Stimulated activated naive B cell treated with anti-CD40 and anti-IgM and Interleukin-4, amounts not matched to agents 10 μg/mL and 1 μg/mL and 100 μg/mL, for 72 hours (primary cell): ENCODE measurements around the gene AP2A2.

Source experiments
- ATAC-seq, 2 donors: fragments of 150-1000 bp; cut with Tn5 transposase; replicated peaks; 2 replicates each; pipeline ENCODE4 v1.10.0; 2021; ENCODE audit warnings: moderate library complexity in 1 of 2
- DNase-seq: peaks from one replicate; pipeline ENCODE4 v3.0.0; 2021
- H3K27ac Mint-ChIP-seq: one replicate; pipeline ENCODE4 v1.8.0; 2022; ENCODE audit warnings: mild to moderate bottlenecking, mixed read lengths
- H3K27me3 Mint-ChIP-seq, 2 donors: one replicate each; pipeline ENCODE4 v1.8.0; 2022; ENCODE audit warnings: mixed read lengths in 2 of 2
- H3K36me3 Mint-ChIP-seq, 2 donors: one replicate each; pipeline ENCODE4 v1.8.0; 2022; ENCODE audit warnings: mixed read lengths in 2 of 2, mild to moderate bottlenecking in 1 of 2
- H3K4me1 Mint-ChIP-seq, 2 donors: one replicate each; pipeline ENCODE4 v1.8.0; 2022; ENCODE audit warnings: mixed read lengths in 2 of 2, mild to moderate bottlenecking in 1 of 2
- H3K4me3 Mint-ChIP-seq, 2 donors: one replicate each; pipeline ENCODE4 v1.8.0; 2022; ENCODE audit warnings: mild to moderate bottlenecking in 2 of 2, mixed read lengths in 2 of 2, moderate library complexity in 1 of 2
- H3K9me3 Mint-ChIP-seq, 2 donors: one replicate each; pipeline ENCODE4 v1.8.0; 2022; ENCODE audit warnings: mixed read lengths in 2 of 2, mild to moderate bottlenecking in 1 of 2

The AP2A2 gene

DNA sequence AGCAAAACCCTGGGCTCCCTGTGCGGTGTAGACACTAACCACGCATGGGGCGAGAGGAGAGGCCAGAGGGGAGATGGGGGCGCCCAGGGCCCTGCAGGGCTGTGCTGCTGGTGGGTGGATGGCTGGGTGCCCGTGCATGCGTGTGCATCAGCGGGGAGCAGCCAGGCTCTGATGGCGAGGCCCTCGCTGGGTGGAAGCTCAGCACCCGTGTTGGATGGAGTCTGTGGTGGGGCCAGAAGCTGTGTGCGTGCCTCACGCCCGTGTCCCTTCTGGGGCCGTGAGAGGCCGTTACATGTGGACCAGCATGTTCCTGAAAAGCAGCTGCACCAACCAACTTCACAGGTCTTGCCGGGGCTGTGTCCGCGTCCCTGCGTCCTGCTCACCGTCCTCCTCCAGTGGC, 77.5 kb downstream of the AP2A2 start:
- H3K36me3 Mint-ChIP-seq, result peaks cover 35 to 64% of the 10 kb centered on the region in 2 donors

DNA sequence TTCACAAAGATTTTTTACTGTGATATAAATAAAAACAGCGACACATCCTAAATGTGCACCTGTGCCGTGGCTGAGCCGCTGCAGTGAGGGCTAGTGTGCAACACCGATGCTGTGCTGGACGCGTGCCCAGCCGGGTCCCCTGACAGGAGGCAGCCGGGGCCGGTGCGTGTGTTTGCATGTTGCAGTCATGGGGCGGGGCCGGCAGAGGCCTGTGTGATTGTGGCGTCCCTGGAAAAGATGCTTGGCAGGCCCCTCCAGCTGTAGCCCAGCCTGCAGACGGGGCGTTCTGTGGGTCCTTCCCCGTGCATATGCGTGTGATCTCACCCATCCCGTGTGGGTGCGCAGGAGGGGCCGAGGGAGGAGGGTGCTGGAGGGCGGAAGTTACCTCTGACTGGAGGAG, 80.3 kb downstream of the AP2A2 start:
- ATAC-seq, result no peak
- H3K27ac Mint-ChIP-seq, result no peak overlapping the region
- no peak for DNase-seq

More for the DNA sequence above, 77.5 kb downstream of the AP2A2 start:
- ATAC-seq (no peak), DNase-seq (no peak)
- no peaks in the 10 kb centered on the region for H3K9me3 Mint-ChIP-seq
- no peak overlapping the region for H3K4me3 Mint-ChIP-seq
- H3K4me1 Mint-ChIP-seq, result peaks cover 0 to 3% of the 10 kb centered on the region in 2 donors
- H3K27me3 Mint-ChIP-seq, result no peaks in the 10 kb centered on the region
- H3K27ac Mint-ChIP-seq, result no peak overlapping the region

DNA sequence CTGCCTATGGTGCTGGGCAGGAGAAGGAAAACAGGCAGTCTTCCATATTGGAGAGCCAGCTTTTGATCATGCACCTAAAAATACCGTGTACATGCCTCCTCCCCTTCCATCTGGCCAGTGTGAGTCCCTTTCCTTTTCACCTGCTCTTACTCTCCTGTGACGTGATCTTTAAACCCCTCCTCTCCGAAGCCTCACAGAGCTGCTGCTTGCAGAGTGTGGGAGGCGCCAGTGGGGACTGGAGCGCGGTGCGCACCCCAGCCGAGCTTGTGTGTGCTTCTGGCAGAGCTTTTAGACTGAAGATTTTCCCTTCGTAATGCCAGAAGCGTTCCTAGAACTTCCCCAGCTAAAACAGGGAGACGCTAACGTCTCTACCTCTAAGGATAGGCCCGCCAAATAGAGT, 81.1 kb downstream of the AP2A2 start:
- no peak for ATAC-seq
- Mint-ChIP-seq H3K27ac (no peak overlapping the region), H3K36me3 (peaks cover 39 to 70% of the 10 kb centered on the region in 2 donors), H3K27me3 (no peaks in the 10 kb centered on the region), H3K4me1 (no peaks in the 10 kb centered on the region), H3K9me3 (no peaks in the 10 kb centered on the region), H3K4me3 (no peak overlapping the region)
- DNase-seq, result no peak

More for the DNA sequence above, 80.3 kb downstream of the AP2A2 start:
- peaks cover 0 to 3% of the 10 kb centered on the region in 2 donors for H3K4me1 Mint-ChIP-seq
- no peaks in the 10 kb centered on the region for H3K27me3 Mint-ChIP-seq
- peaks cover 43 to 74% of the 10 kb centered on the region in 2 donors for H3K36me3 Mint-ChIP-seq
- H3K4me3 Mint-ChIP-seq, result no peak overlapping the region
- no peaks in the 10 kb centered on the region for H3K9me3 Mint-ChIP-seq

DNA sequence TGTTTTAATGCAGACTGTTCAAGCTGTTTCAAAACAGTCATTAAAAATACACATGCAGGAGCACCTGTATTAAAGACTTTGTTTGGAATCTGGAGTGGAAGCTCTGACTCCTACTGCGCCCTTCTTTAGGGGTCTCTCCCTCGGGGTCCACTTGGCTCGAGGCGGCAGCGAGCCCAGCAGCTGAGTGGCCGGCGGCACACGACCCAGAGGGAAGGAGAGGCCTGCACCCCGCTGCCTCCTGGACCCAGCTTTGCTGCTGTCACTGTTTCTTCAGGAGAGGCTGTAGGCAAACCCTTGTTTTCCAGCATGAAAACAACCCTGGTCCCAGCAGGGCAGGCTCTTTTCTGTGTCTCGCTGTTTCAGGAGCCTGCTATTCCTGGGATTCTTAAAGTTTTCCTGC, 81.6 kb downstream of the AP2A2 start:
- Mint-ChIP-seq H3K27ac (no peak overlapping the region), H3K36me3 (peaks cover 38 to 71% of the 10 kb centered on the region in 2 donors), H3K4me1 (no peaks in the 10 kb centered on the region), H3K4me3 (no peak overlapping the region), H3K27me3 (no peaks in the 10 kb centered on the region), H3K9me3 (no peaks in the 10 kb centered on the region)
- no peak for ATAC-seq
- no peak for DNase-seq

DNA sequence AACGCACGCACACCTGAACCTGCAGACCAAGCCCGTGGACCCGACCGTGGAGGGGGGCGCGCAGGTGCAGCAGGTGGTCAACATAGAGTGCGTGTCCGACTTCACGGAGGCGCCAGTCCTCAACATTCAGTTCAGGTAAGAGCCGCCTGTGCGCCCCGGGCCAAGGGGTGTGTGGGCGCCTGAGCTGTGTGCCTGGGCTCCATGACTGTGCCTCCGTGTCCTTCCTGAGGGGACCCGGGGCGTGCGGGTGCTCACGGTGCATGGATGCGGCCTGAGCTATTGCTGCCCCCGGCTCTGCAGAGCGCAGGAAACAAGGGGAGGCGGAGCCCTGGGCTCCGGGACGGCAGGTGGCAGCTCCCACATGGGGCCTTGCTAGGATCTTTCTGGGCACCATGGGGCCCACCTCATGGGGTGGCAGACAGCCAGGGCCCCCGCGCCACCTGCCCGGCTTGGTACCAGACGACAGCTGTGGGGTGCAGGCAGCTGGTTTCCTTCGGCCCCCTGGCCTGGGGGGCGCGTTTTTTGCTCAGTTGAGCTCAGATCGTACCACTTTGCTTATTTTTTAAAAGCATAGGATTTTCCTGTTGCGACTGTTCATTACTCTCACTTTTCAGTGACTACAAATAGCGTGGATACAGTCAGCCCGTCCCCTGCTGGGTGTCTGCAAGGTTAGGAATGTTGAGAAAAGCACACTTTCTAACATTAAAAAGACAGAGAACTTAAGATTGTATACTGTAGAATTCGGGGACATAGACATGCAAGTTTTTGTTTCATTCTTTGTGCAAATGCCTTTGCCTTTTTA, 82.5 kb downstream of the AP2A2 start:
- no peak overlapping the region for H3K4me3 Mint-ChIP-seq
- H3K27ac Mint-ChIP-seq, result no peak overlapping the region
- H3K36me3 Mint-ChIP-seq, result peaks cover 35 to 66% of the 10 kb centered on the region in 2 donors
- H3K9me3 Mint-ChIP-seq, result no peaks in the 10 kb centered on the region
- no peak for DNase-seq
- no peak for ATAC-seq
- no peaks in the 10 kb centered on the region for H3K4me1 Mint-ChIP-seq
- no peaks in the 10 kb centered on the region for H3K27me3 Mint-ChIP-seq

DNA sequence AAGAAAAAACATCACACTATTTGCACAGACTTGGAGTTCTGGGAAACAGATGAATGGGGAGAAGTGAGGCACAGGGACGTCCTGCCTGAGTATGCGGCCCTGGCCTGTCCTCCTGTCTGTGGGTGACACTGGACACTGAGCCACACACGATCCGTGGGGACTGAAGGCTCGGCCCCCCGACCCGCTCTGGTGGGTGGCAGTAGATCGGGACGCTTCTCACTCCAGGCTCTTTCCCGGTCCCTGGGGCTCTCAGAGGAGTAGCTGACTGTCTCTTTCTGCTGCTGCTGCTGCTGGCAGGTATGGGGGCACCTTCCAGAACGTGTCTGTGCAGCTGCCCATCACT, 83.1 kb downstream of the AP2A2 start:
- ATAC-seq (no peak), DNase-seq (no peak)
- H3K27ac Mint-ChIP-seq, result no peak overlapping the region
- no peaks in the 10 kb centered on the region for H3K4me1 Mint-ChIP-seq
- H3K9me3 Mint-ChIP-seq, result no peaks in the 10 kb centered on the region
- peaks cover 33 to 62% of the 10 kb centered on the region in 2 donors for H3K36me3 Mint-ChIP-seq
- H3K4me3 Mint-ChIP-seq, result no peak overlapping the region
- H3K27me3 Mint-ChIP-seq, result no peaks in the 10 kb centered on the region

DNA sequence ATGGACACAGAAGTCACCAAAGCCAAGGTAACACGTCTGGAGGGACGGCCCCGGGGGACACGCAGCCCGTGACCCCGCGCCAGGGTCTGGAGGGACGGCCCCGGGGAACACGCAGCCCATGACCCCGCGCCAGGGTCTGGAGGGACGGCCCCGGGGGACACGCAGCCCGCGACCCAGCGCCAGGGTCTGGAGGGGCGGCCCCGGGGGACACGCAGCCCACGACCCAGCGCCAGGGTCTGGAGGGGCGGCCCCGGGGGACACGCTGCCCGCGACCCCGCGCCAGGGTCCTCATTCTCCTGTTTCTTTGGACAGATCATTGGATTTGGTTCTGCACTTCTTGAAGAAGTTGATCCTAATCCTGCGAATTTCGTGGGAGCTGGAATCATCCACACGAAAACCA, 83.7 kb downstream of the AP2A2 start:
- Mint-ChIP-seq H3K36me3 (peaks cover 33 to 60% of the 10 kb centered on the region in 2 donors), H3K4me3 (no peak overlapping the region), H3K4me1 (no peaks in the 10 kb centered on the region), H3K27me3 (no peaks in the 10 kb centered on the region), H3K9me3 (no peaks in the 10 kb centered on the region), H3K27ac (no peak overlapping the region)
- DNase-seq (no peak), ATAC-seq (no peak)

DNA sequence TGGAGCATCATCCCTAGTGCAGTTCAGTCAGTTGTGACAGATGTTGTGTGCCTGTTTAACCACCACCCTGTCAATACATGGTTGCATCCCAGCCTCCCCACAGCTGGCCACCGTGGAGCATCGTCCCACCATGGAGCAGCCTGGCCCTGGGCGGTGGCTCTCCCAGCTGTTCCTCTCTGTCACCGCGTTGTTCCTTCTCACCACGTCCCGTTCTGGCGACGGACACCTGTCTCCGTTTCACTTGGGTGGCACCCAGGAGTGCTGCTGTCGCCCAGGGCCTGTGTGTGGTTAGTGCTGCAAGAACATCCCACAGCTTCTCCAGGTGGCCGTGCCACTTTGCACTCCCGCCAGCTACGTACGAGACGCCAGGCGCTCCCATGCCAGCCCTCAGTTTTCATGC, 84.3 kb downstream of the AP2A2 start:
- H3K27ac Mint-ChIP-seq, result peak overlapping the region; percentile 65
- peaks cover 31 to 56% of the 10 kb centered on the region in 2 donors for H3K36me3 Mint-ChIP-seq
- DNase-seq, result no peak
- H3K27me3 Mint-ChIP-seq, result no peaks in the 10 kb centered on the region
- no peak overlapping the region for H3K4me3 Mint-ChIP-seq
- no peaks in the 10 kb centered on the region for H3K4me1 Mint-ChIP-seq
- ATAC-seq, result no peak
- H3K9me3 Mint-ChIP-seq, result no peaks in the 10 kb centered on the region

DNA sequence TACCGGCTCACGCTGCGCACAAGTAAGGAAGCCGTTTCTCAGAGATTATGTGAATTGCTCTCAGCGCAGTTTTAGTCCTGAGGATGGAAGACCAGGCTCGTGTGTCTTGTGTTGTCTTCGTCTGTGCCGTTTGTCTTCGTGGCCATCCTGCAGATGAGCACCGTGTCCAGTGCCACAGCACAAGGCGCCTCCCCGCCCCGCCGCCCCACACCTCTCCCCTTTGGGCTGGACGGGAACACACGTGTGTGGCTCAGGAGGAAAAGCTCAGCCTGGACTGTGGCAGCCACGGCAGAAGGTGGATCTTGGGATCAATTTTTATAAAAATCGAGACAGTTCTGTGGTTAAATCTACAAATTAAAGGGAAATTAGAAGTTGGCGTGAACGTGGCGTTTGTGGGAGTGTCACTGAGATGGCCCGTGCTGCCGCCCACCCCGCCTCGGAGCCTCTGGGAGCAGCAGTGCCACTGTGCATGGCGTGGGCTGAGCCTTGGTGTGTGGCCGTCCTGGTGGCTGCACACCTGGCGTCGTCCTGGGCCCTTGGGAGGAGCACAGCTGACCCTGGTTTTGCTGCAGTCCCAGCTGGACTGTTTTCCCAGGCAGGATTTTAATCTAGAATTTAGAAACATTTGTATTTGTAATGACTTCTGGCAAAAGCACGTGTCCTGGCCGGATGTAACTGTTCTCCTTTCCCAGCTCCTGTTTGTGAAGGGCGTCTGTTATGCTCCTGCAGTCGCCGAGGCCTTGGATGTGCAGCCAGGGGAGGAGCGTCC, 85.1 kb downstream of the AP2A2 start:
- Mint-ChIP-seq H3K36me3 (peaks cover 24 to 48% of the 10 kb centered on the region in 2 donors), H3K9me3 (no peaks in the 10 kb centered on the region), H3K4me1 (peaks cover 1 to 4% of the 10 kb centered on the region in 2 donors), H3K27ac (peak overlapping the region; percentile 47), H3K4me3 (no peak overlapping the region), H3K27me3 (no peaks in the 10 kb centered on the region)
- ATAC-seq (no peak), DNase-seq (no peak)

DNA sequence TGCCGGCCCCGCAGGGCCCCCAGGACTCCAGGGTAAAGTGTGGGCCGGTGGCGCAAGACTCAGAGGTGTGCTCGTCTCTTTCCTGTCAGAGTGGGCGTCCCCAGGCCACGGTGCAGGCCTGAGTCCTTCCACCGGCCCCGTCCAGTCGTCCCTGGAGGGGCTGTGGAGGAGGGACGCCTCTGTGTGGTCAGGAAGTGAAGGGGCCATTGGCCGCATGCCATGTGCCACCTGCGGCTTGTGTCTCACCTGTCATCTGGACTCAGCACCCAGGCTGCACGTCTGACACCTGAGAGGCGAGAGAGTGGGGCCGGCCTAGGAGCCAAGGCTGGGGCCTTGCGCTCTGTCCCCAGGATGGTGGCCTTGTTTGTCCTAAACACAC, 85.6 kb downstream of the AP2A2 start:
- peaks cover 6 to 8% of the 10 kb centered on the region in 2 donors for H3K4me1 Mint-ChIP-seq
- H3K9me3 Mint-ChIP-seq, result no peaks in the 10 kb centered on the region
- ATAC-seq (no peak), DNase-seq (no peak)
- H3K27ac Mint-ChIP-seq, result no peak overlapping the region
- H3K27me3 Mint-ChIP-seq, result no peaks in the 10 kb centered on the region
- H3K4me3 Mint-ChIP-seq, result no peak overlapping the region
- peaks cover 20 to 47% of the 10 kb centered on the region in 2 donors for H3K36me3 Mint-ChIP-seq

DNA sequence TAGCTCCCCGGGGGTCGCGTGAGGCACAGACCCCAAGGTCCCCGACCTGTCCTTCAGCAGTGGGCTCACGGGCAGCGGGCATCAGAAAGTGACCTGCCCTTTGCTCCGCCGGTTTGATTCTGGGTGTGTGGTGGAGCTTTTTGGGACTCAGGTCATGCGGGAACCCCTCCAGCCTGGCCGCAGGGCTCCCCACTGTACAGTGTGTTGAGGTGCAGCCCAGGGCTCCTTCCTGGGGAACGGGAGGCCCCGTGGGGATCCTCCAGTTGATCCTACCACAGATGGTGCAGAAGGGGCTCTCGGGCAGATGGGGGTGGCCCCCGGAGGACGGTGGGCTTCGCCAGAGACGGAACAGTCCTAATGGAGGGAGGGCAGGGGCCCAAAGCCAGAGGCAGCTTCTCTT, 86.6 kb downstream of the AP2A2 start:
- ATAC-seq (no peak), DNase-seq (no peak)
- Mint-ChIP-seq H3K9me3 (peaks cover 6 to 9% of the 10 kb centered on the region in 2 donors), H3K27me3 (no peaks in the 10 kb centered on the region), H3K36me3 (peaks cover 27 to 48% of the 10 kb centered on the region in 2 donors), H3K4me1 (peaks cover 16 to 17% of the 10 kb centered on the region in 2 donors), H3K27ac (no peak overlapping the region), H3K4me3 (no peak overlapping the region)

DNA sequence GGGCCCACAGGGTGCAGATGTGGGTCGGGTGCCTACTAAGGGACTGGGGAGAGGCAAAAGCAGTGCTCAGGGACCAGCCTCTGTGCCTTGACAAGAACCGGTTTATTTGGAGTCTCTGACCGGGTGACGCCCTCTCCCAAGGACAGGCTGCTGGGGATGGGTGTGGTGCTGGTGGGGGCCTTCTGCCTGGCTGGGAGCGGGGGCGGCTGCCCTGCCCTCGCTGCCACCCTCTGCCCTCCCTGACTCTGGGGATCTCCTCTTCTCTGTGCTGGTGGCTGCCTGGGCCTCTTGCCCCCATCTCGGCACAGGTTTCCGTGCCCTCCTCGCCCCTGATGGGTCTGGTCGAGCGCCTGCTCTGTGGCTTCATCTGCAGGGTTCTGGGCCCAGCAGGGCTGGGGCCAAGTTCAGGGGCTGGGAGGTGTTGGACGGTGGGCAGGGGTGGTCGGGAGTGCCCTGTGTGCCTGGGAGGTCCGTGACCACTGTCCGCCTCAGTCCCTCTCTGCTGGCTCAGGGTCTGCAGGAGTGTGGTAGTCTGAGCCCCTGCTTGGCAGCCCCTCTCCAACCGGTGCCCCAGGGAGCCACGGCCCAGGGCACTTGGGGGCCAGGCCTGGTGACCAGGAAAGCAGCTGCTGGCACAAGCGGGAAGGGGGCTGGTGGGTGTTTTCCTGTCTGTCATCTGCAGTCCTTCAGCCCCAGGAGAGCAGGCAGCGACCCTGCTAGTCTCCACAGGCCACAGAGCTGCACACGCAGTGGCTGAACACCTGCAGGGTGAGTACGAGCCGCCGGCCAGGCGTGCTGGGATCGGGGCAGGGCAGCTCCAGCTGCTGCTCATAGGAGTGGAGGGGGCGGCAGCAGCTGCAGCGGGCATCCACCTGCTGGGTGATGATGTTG, 87.3 kb downstream of the AP2A2 start:
- Mint-ChIP-seq H3K27ac (no peak overlapping the region), H3K4me3 (no peak overlapping the region)

DNA sequence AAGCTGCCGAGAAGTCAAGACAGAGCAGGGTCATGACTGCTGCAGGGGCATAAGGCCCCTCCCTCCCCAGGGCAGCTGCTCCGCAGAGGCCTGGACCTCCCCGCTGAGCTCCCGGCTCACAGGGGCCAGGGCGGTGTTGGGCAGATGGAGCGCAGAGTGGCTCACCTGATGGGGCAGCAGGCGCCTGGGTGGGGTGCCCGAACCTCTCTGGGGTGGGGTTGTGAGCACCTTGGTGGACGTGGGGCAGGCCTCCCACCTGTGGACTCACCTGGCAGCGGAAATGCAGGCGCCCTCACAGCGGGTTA, 87.9 kb downstream of the AP2A2 start:
- Mint-ChIP-seq H3K9me3 (peaks cover 10 to 19% of the 10 kb centered on the region in 2 donors), H3K27me3 (no peaks in the 10 kb centered on the region), H3K4me1 (peaks cover 20 to 25% of the 10 kb centered on the region in 2 donors), H3K36me3 (peaks cover 31 to 52% of the 10 kb centered on the region in 2 donors), H3K27ac (no peak overlapping the region), H3K4me3 (no peak overlapping the region)
- DNase-seq, result no peak
- ATAC-seq, result no peak

More for the DNA sequence above, 87.3 kb downstream of the AP2A2 start:
- Mint-ChIP-seq H3K9me3 (peaks cover 8 to 16% of the 10 kb centered on the region in 2 donors), H3K36me3 (peaks cover 30 to 50% of the 10 kb centered on the region in 2 donors), H3K27me3 (no peaks in the 10 kb centered on the region), H3K4me1 (peaks cover 20 to 22% of the 10 kb centered on the region in 2 donors)
- no peak for ATAC-seq
- no peak for DNase-seq

DNA sequence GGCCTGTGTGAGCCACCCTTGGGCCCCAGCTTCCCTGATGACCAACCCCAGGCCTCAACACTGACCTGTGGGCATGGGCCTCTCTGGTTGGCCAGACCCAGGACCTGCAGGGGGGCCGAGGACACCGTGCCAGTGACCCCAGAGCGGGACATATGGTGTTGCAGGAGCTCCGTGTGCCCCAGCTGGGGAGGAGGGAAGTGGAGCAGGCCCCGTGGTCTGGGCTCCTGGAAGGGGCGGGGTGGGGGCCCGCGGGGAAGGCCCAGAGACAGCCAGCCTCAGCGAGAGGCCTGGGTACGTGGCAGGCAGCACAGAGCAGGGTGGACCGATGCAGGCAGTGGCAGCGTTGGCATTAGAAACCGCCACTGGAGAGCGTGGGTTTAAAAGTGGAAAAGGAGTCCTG, 88.6 kb downstream of the AP2A2 start:
- DNase-seq (no peak), ATAC-seq (no peak)
- H3K27me3 Mint-ChIP-seq, result no peaks in the 10 kb centered on the region
- H3K36me3 Mint-ChIP-seq, result peaks cover 31 to 48% of the 10 kb centered on the region in 2 donors
- H3K27ac Mint-ChIP-seq, result no peak overlapping the region
- H3K4me3 Mint-ChIP-seq, result no peak overlapping the region
- peaks cover 10 to 19% of the 10 kb centered on the region in 2 donors for H3K9me3 Mint-ChIP-seq
- H3K4me1 Mint-ChIP-seq, result peaks cover 20 to 25% of the 10 kb centered on the region in 2 donors
